ENCODE measurements around the gene GNG7. TPM values are rescaled to one million over a fixed set of nuclear protein-coding genes. Genes with fewer than 3 reads are reported as not detected.

GNG7 gene
- total RNA-seq, 4 donors from 2014 or later = 0.57 to 3.8 (median 1.6) TPM

GRCh38 chr19:2636897-2637683 lies 65.4 kb downstream of the GNG7 start:
- H3K27ac ChIP-seq = peak overlapping the region in 3 of 4 donors; percentile 59 to 80 (median 65)
- WGBS, 2 donors = 24 to 36% methylated on average over 12 to 14 of the region's 37 CpGs
- peaks cover 0 to 7% (median 0%) of the 10 kb centered on the region in 4 donors for H3K27me3 ChIP-seq
- H3K9me3 ChIP-seq = no peaks in the 10 kb centered on the region
- DNase-seq = no peak
- no peaks in the 10 kb centered on the region for H3K36me3 ChIP-seq
- peak overlapping the region in 1 of 4 donors; percentile 44 for H3K4me3 ChIP-seq
- intact Hi-C loops (cut with DNase I) = no loop called here
- TF ChIP-seq POLR2A (IDR thresholded peaks at IDR 0.05) (no peak), CTCF (IDR thresholded peaks at IDR 0.05) (peak; percentile 79 to 96 (median 90))
- peaks cover 3 to 39% (median 10%) of the 10 kb centered on the region in 3 donors for H3K4me1 ChIP-seq

DNA sequence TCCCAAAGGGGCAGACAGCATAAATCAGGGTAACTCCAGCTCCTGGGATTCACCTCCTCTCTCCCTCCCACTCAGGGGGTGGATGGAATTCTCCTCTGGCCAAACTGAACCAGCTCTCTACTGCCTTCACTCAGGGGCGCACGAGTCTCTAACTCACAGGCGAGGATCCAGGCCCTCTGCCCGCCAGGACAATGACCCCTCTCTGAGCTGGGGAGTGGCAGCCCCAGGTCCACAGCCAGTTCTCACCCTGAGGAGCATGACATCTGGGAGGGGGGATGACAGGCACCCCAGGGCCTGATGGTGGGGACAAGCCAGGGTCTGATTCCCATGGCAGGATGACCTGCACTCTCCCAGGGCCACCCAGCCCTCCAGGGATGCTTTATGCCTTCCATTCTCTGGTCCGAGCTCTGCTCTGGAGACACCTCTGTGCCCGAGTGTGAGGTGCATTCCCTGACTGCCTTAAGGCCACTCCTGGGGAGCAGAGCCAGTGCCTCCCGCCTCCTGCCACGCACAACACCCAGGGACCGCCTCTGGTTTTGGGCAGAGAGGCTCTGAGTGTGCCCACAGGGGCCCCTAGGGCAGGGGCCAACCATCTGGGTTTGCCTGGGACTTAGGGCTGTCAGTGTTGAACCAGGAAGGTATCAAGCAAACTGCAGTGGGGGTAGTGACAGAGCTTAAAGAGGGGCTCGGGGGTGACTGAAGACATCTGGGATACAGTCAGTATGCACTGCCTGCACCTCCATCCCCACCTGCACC lies 66.2 kb downstream of the GNG7 start:
- intact Hi-C loops (cut with DNase I) = no loop called here
- Histone ChIP-seq H3K36me3 (no peaks in the 10 kb centered on the region), H3K27me3 (peaks cover 0 to 7% (median 0%) of the 10 kb centered on the region in 4 donors), H3K4me3 (no peak overlapping the region), H3K4me1 (peaks cover 3 to 39% (median 10%) of the 10 kb centered on the region in 3 donors), H3K9me3 (no peaks in the 10 kb centered on the region), H3K27ac (peak overlapping the region in 3 of 4 donors; percentile 55 to 80 (median 78))
- TF ChIP-seq POLR2A (IDR thresholded peaks at IDR 0.05) = no peak
- TF ChIP-seq CTCF (IDR thresholded peaks at IDR 0.05) = no peak
- WGBS, 2 donors = 20 to 40% methylated on average over 1 of the region's 10 CpGs
- DNase-seq = no peak

GRCh38 chr19:2634960-2635359 lies 67.5 kb downstream of the GNG7 start:
- Histone ChIP-seq H3K27me3 (peaks cover 0 to 7% (median 0%) of the 10 kb centered on the region in 4 donors), H3K4me1 (peaks cover 6 to 41% (median 14%) of the 10 kb centered on the region in 3 donors), H3K9me3 (peaks cover 0 to 13% (median 8%) of the 10 kb centered on the region in 3 donors), H3K4me3 (peak overlapping the region in 1 of 4 donors; percentile 25), H3K36me3 (no peaks in the 10 kb centered on the region), H3K27ac (peak overlapping the region; percentile 46 to 85 (median 79))
- no peak for DNase-seq
- intact Hi-C loops (cut with DNase I) = no loop called here
- TF ChIP-seq CTCF (IDR thresholded peaks at IDR 0.05) = no peak
- no peak for TF ChIP-seq POLR2A (IDR thresholded peaks at IDR 0.05)
- 58 to 64% methylated on average over 8 of the region's 9 CpGs for WGBS, 2 donors

GRCh38 chr19:2634228-2634951 lies 68.1 kb downstream of the GNG7 start:
- Histone ChIP-seq H3K4me1 (peaks cover 8 to 46% (median 18%) of the 10 kb centered on the region in 3 donors), H3K36me3 (no peaks in the 10 kb centered on the region), H3K4me3 (peak overlapping the region in 1 of 4 donors; percentile 50), H3K27ac (peak overlapping the region; percentile 46 to 89 (median 79)), H3K9me3 (peaks cover 0 to 14% (median 8%) of the 10 kb centered on the region in 3 donors), H3K27me3 (peaks cover 0 to 7% (median 0%) of the 10 kb centered on the region in 4 donors)
- 60 to 64% methylated on average over 12 to 16 of the region's 28 CpGs for WGBS, 2 donors
- no peak for DNase-seq
- TF ChIP-seq POLR2A (IDR thresholded peaks at IDR 0.05) = no peak
- no peak for TF ChIP-seq CTCF (IDR thresholded peaks at IDR 0.05)
- intact Hi-C loops (cut with DNase I) = no loop called here
